Stimulated activated CD4-positive, alpha-beta T cell treated with anti-CD3 and anti-CD28 coated beads, Interleukin-2, amount 100 ng/mL, for 24 hours (primary cell): Measurements from ENCODE around the gene GPATCH2.

Source experiments
- DNase-seq, 2 donors: peaks; one replicate each; pipeline ENCODE4 v3.0.0-alpha.2; 2020

GPATCH2 gene

DNA sequence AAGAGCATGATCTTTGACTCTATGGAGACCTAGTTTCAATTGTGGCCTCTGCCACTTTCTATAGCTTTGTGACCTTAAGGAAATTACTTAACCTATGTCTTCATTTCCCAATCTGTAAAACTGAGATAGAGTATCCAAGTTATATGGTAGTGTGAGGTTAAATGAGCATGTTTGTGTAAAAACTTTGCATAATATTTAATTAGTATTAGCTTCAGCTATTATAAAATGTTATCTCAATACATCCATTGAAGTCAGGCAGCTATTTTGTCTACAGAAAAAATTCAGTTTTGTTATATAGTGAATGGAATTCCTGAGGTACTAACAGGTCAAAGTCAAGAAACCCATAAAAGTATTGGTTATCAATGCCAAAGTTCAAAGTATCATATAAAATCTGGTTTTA lies 53.6 kb downstream of the GPATCH2 start:
- DNase-seq: no peak

DNA sequence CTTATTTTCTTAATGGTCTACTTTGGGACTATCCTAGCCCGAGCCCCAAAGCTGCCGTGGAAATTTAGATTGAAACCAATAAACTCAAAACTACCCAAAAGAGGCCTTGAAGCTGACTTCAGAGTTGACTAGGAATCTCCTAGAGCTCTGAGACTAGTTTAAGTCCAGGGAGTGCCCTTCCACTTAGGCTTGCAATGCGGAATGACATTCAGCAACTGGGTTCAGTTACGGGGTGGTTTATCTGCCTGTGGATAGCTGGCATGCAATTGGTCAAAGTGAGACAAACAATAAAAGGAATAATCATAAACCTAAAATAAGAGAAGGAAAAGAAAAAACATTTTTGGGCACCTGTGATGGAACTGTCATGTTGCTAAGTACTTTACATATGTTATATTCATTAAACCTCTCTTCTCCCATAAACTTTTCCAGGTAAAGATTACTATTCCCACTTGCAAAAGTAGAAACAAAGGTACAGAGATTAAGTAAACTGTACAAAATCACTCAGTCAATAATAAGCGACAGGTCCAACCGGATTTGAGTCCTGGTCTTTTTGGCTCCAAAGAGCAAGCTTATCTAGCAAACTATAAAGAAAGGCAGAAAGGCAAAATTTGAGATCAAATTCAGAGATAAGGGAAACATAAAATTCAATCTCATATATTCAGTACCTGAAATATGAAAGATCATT lies 56.5 kb downstream of the GPATCH2 start:
- DNase-seq: no peak

DNA sequence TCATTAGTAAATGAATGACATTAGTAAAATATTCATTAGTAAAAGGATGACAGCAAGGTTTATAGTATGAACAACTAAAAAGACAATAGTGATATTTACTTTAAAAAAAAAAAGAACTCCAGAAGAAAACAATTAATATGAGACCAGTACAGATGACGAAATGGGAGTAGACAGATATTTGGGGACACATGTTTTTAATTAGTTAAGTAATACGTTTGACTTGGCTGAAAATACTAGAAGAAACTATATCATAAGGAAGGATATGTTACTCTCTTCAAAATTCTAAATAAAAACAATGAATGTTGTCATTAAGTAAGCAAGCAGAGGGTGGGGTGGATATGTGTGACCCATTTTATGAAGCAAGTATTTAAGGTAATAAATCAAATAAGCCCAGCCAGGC lies 61.9 kb downstream of the GPATCH2 start:
- no peak for DNase-seq

DNA sequence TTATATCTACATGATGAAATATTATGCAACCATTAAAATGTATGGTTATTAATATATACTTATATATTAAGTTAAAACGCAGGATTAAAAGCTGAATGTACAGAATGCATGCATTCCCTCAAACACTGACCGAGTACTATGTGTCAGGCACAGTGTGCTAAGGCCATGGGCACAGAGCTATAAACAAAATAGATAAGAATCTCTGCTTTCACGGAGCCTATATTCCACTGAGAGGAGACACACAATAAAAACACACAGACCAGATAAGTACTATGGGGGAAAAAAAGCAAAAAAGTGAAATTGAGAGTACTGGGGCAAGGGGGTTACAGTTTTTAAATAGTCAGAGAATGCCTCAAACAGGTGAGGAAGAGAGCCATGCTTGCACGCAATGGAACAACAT lies 62.7 kb downstream of the GPATCH2 start:
- DNase-seq: no peak

DNA sequence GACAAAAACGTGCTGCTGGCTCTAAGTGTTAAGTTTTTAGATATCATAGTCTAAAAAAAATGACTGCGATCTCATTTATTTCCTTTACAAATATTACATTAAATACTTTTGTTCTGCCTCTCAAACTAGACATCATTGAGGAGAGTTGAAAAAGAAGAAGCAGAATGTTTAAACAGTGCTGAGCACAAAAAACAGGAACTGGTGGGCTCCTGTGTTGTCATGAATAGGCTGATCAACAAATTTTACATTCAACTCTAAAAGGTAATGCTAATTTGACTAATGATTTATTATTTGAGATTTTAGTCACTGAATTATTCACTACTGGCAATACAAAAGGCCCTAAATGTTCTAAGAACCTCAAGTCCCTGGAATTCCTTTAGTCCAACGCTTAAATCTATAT lies 66.1 kb downstream of the GPATCH2 start:
- DNase-seq: no peak

DNA sequence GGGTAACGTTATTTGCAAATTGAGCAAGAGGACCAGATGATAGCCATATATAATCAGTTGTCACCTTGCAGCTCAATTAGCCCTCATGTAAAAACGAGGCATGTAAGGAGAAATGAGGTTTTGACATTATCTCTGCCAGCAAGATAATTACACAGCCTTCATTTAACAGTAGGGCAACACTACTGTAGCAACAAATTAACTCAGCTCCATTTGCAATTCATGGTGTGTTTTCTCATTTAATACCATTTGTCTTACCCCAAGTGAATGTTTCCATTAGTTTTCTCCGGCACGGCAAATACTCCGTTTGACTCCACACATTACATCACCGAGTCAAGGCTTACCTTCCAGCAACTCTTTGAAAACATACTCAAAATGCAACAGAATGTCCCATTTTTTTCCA lies 66.7 kb downstream of the GPATCH2 start:
- DNase-seq: no peak

DNA sequence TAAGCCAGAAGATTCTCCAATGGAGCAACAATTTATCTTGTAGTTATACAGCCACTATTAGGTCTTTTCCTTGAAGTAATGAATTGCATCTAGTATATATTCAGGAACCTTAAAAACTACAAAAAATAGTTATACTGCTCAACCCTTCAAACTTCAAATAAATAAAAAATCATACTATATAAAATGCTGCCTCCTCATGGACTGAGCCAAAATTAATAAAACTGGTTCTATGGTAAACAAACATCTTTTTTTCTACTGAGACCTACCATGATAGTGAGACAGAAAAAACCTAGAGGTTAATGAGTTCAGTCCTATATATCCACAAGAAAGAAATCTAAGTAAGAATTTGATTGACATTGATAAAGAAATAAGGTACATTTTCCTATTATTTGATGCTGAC lies 67.7 kb downstream of the GPATCH2 start:
- DNase-seq: no peak

DNA sequence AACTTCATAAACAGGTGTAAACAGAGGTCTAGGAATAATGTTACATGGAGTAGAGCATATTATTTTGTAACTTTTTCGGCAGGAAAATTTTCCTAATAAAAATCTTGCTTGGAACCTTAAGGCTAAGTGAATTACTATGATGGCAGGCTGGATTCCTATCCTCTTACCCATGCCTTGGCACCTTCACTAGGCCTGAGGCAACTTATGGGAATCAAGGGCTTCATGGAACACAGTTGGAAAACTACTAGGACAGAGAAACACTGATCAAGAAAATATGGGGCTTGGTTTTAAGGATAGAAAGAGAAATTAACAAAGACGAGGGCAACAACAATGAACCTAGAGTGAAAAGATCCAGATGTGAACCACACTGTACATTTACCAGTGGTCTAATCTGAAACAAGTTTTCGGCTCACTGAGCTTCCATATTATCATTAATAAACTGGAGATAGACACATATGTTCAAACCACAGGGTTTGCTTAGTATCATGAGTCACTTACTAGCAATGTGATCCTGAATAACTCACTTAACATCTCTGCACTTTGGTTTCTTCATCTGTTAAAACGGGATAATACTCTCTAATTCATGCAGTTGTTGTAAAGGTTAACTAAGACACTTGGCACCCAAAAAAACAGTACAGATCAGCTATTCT lies 68.5 kb downstream of the GPATCH2 start:
- DNase-seq: no peak

DNA sequence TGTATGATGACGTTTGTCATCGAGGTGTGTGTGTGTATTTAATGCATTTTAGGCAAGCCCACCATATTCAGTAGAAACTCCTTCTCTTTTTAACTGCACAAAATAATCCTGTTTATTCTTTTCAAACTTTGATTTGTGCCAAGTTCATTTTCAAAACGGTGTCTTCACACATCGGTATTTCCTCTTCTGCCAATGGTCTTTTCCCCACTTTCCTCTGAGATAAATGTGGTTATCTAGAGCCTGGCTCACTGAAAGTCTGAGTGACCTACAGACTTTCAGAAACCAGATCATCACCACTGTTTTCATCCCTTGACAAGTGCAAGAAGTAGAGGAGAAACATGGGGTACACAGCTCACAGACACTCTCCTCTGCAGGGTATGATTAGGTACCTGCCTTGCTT lies 69.4 kb downstream of the GPATCH2 start:
- no peak for DNase-seq

DNA sequence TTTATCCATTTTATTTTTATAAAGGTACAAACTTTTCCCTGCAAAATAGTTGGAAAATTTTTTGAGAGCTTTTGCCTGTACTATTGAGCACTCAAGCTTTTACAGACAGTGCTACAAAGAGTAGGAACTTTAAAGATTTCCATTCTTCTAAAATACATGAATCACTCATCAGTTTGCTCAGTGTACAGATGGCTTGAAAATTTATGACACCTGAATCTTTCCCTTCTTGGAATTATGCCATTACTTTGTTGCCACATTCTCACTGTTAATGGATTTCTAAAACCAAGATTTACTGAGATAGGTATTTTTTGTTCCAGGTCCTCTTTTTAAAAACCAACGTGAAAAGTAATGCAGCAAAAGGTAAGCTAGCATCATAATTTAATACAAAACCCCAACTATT lies 76.0 kb downstream of the GPATCH2 start:
- no peak for DNase-seq

DNA sequence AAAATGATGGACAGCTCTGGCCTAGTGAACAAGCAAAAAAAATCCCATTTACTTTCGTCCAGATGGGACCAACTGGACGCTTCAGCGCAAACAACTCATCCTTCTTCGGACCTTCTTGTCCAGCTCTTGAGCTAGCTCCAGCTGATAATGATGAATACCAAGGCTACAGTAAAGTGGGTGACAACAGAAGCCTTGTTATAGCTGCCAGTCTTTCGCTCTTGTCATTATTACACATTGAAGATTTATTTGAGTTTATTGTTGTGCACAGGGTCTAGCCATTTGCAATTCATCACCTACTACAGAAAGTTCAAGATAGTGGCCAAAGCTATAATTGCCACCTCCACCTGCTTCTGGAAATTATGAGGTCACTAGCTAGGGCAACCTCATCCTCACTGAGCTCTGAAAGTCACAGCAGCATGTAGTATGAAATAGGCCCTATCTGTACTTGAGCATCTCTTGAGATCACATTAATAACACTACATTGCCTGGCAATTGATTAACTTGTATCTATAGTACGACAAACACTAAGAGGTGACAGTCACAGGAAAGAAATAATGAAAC lies 76.9 kb downstream of the GPATCH2 start:
- DNase-seq: no peak

DNA sequence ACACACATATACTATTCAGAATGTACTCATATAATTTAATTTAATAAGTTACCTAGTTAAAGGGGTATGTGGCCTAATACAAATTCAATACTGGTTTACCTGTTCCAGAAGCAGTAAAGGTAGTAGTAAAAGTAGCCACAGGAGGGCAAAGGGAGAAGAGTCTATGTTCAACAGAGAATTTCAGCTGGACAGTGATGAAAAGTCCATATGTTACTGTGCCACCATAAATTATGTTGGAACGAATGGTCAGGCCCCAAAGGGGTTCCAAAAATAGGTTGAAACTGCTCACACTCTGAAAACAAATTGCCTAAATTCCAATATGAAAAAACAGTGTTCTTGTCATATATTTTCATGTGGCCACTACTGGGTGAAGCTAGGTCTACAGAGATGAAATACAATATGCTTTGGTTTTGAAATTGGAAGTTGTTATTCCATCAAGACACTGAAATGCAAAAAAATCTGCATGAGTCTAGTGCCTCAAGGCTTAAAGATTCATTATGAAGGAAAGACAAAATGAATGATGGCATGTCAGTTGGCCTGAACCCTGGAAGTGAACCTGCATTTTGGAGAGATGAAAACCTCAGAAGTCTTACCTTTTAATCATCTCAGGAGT lies 78.4 kb downstream of the GPATCH2 start:
- no peak for DNase-seq

DNA sequence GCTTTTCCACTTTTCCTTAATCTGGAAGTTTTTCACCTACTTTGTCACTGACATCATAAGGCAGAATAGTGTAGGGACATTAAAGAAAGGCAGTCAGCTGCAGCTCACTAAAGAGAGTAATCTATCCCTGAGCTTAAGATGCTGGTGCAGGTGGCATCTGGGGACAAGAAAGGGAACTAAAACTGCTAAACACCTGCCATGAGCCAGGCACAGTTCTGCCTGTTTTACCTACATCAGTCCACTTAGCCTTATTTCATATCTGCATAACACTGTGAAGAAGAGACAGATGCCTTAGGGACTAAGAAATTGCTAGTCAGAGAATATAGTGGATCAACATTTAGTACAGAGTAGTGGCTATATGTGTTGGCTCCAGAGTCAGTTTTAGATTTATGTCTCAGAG lies 88.1 kb downstream of the GPATCH2 start:
- no peak for DNase-seq

DNA sequence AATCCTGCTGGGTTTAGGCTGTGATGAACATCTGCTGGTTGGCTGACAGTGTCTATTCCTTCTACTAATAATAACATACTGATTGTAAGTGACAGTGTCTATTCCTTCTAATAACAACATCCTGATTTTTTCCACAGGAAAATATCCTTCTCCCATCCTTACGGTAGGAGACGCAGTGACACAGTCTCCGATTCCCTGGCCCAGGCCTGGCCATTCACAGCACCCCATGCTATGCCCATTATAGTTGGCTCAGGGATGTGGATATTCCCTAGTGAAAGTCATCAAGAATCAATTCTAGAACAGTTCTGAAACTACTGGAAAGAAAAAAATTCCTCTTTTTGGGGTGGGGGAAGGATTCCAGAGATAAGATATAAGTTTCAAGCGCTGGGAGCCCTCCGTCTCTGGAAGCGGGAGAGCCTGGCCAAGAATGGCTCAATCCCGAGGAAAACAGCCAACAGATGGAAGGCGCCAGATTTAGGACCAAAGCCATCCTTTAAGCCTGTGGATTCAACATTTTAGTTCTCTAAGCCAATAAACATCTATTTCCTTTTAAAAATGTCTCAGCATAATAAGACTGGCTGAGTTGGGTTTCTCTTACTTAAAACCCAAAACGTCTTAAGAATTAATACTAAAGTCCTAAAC lies 88.6 kb downstream of the GPATCH2 start:
- DNase-seq: no peak

DNA sequence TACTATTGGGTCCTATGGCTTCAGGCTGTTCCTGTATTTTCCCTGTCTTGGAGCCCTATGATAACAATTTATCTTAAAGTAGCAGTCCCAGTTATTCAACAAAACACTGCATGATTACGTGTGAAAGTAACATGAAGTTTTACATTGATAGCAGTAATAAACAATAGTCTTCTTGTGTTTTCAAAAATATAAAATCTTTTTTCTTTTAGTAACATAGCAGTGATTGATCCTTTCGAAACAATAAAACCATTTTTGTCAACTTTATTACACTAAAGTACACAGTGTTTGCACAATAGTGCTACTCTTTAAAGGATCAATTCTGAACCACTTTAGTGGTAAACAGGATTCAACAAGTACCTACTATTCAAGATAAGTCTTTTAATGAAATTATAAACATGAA lies 90.6 kb downstream of the GPATCH2 start:
- no peak for DNase-seq

DNA sequence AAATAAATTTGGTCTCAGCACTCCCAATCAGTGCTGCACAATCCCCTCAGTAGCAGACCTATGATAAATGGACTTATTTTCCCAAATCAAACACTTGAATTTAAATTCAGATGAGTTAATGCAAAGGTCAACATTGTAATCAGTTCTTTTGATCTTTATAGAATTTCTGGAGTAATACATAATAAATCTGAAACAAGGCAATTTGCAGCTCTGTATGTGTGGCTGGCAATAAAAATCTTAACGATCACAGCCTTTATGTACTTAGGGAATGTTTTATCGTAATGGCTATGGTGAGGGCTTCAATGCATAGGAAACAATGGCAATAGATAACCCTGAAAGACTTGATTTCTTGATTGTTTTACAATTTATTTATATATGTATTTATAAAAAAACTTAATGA lies 91.4 kb downstream of the GPATCH2 start:
- DNase-seq: no peak

DNA sequence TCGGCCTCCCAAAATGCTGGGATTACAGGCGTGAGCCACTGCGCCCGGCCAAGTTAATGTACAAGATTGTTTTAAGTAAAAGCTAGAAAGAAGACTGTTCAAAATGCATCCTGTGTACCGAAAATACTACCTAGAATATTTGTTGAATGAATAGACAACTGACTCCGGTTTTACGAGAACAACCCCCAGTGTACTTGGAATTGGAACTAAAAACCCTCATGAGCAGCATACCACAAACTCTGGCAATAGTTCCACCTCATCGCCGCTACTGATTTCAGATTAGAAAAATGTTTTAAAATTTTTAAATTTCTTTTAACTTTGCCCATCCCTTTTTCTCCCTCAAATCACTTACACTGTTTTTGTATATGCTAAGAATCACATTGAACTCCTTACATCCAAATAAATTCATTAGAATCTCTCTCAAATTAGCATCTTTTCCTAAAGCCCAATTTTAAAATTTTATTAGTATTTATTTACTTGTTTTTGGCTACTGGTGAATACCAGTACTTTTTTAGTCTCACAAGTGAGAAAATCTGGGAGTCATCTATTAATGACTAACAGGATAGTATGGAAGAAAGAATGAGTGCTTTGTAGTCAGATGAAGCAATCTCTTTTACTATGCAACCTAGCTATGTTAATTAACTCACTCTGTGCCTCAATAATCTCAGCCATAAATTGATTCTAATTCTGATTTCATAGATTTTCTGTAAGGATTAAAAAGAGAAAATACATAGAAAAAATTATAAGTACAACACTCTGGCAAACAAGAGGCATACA lies 95.1 kb downstream of the GPATCH2 start:
- no peak for DNase-seq

DNA sequence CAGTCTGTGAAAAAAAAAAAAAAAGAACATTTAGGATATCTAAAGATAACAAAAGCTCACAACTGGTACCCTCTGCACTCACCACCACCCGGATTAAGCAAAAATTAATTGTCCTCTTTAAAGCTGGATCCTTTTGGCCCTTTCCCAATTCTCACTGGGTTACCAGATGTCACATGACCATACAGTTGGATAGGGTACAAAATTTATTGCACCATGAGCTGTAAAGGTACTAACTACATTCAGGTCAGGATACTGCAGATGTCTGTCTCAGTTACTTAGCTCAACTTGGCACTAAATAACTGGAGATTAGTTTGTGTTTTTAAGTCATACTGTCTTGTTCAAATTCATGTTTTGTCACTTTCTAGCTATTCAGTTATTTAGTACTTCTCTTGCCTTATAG lies 96.3 kb downstream of the GPATCH2 start:
- no peak for DNase-seq

DNA sequence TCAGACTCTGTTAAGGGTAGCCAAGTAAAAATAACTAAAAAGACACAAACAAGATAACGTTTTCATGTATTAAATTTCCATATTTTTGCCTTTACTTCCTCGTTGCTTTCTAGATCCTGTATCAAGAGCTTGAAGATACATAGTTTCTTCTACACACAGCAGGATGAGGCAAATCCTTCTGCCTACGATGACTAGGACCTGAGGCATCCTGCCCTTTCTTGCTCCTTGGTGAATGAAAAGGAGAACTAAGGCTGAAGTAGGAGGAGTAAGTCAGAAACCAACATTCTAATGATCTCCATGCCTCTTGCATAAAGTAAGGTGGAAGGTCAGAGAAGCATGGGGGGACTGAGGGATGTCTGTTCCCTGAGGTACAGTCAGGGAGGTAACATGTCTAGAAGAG lies 102.6 kb downstream of the GPATCH2 start:
- DNase-seq: no peak

DNA sequence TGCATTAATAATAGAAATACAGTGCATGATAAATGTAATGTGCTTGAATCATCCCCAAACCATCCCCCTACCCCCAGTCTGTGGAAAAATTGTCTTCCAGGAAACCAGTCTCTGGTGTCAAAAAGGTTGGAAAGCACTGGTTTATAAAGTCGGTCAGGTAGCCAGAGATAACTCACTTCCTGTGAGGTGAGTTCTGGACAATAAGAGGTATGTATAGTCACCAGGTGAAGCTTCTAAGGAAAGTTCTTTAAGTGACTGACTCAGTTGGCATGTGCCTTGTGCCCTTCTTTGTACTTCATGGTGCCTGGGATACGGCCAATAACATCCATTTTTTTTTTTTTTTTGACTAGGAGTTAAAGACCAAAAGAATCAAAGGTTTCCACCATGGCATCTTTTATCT lies 103.7 kb downstream of the GPATCH2 start:
- no peak for DNase-seq

DNA sequence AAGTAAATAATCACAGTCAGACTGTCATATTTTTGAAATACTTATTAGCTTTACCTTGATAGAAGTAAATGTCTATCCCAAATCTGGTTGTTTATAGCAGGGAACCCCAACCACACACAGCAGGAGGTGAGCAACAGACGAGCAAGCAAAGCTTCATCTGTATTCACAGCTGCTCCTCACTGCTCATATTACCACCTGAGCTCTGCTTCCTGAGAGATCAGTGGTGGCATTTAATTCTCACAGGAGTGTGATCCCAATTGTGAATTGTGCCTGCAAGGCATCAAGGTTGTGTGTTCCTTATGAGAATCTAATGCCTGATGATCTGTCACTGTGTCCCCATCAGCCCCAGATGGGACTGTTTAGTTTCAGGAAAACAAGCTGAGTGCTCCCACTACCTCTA lies 104.3 kb downstream of the GPATCH2 start:
- DNase-seq: no peak

DNA sequence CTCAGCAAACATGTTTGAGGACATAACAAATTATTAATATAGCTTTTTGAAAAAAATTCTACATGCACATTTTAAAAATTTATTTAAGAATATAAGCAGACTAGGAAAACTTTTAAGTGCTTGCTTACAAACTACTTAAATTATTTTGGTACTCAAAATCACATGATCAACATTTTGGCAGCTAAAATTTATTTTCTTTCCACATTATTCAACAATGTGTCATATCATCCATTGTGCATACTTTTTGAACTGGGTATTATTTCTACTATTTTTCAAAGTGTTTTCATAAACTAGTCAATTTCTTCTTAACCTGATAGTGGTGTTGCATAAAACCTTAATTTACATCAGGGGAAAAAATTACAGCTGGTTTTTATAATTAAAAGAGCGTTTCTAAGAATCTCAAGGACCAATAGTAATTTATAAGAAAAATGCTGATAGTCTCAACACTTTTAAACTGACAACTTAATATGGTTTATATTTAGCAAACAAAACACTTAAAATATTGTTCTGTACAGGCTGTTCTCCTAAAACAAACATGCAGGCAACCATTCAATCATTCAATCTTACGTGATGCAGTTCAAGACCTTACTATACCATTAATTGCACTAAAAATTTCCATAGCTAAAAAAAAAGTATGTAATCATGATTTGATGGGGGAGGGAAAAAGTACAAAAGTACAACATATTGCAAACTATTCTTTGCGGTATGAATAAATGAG lies 105.0 kb downstream of the GPATCH2 start:
- DNase-seq: no peak
